Placental pericyte (primary cell): Measurements from ENCODE around the gene IL9. TPM values are rescaled to one million over a fixed set of nuclear protein-coding genes. Genes with fewer than 3 reads are reported as not detected.

Source experiments
- total RNA-seq: library from RNA; depleted of rRNA; stranded (reverse); fragments of >200 nt; gene quantifications from 2 replicates; pipeline ENCODE4 v1.2.3, GENCODE V29; 2012

IL9 gene
- total RNA-seq, result not detected in 2 replicates

DNA sequence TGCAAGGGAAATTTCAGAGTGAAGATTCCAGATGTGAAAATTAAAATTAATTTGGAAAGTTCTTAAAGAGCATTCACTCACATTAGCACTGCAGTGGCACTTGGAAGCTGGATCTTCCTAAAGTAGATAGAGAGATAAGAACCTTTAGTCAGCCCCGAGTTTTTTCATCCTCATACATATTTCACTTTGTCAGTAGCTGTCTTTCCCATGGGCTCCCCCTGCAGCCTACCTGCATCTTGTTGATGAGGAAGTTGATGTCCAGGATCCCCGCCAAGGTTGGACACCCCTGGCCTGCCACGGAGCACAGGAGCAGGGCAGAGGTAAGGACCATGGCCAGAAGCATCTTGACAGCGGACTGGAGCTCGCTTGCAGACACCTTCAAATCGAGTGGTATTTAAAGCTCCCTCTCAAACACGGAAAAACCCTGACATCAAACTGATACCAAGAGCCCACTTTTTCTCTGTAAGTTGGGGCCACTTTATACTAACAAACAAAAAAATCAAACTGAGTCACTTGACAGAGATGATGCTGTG, at the start of gene IL9:
Gene IL9 (minus strand): TSS at position 368 of the 533 bp plus-strand sequence. CDS start 25 bp downstream, at position 343.

Other genes starting within 250 kb of the IL9 start
- gene SLC25A48, start 61.2 kb downstream of the IL9 start, total RNA-seq, result not detected in 2 replicates
- not detected in 2 replicates for gene LECT2, start 59.1 kb upstream of the IL9 start, total RNA-seq
- gene TGFBI, start 133.1 kb upstream of the IL9 start, total RNA-seq, result 1,608 and 4,077 TPM in 2 replicates
- 36.5 and 67.0 TPM in 2 replicates for gene SMAD5, start 237.0 kb upstream of the IL9 start, total RNA-seq